ENCODE data around the gene ZBTB43. TPM values are rescaled to one million over a fixed set of nuclear protein-coding genes. Genes with fewer than 3 reads are reported as not detected.

ZBTB43 gene
- total and polyA plus RNA-seq, 10 of the 15 experiments (the other 5 are each of a cell fraction or from before 2014, with no cell fraction given): 2.4 to 19.3 (median 8.7) TPM

- DNase-seq (ENCODE audit: low read depth, low spot score) (peak; percentile 81), ATAC-seq (peak; percentile 84), FAIRE-seq (peak; percentile 13)
- no peaks in the 10 kb centered on the region; the same call in 1 of the 2 replicates for H4K20me1 ChIP-seq (ENCODE audit: control insufficient read depth, insufficient read depth)
- peak overlapping the region; percentile 91 for H3K27ac ChIP-seq (ENCODE audit: control insufficient read depth, insufficient read depth)
- H3K4me3 ChIP-seq: no peak overlapping the region; the same call in 1 of the 2 replicates
- no peaks in the 10 kb centered on the region for H3K9me3 ChIP-seq (replicated peaks; ENCODE audit: control insufficient read depth, insufficient read depth, low read length)
- no TSS peak for BruUV-seq (replicated peaks)
- POLR2A ChIA-PET: interaction anchor here (0.6 to 3.2 kb wide), 10 partner anchors 10 to 93 kb away, joined by 3 to 26 read pairs (median 4); partner anchors contain the start of genes ZBTB34 and ZBTB43
- intact Hi-C loops (cut with micrococcal nuclease; ENCODE audit: unreplicated experiment): loop anchor here (2.0 kb wide), 1 partner anchor 34 kb away; the partner anchor contains the start of gene ZBTB43
- under 1% methylated on average over 12 of the region's 12 CpGs for WGBS (ENCODE audit: insufficient coverage, insufficient replicate concordance, low lambda C conversion rate, missing lambda C conversion rate)
- peaks cover 30% of the 10 kb centered on the region for H3K79me2 ChIP-seq (ENCODE audit: control insufficient read depth, insufficient read depth, low read length)
- peaks cover 0 to 14% of the 10 kb centered on the region in 2 experiments; a peak in 3 of 4 replicates for H3K36me3 ChIP-seq (ENCODE audit: control insufficient read depth in 2 of 2, insufficient read depth in 2 of 2, low read length in 1 of 2)
- RAD21 ChIA-PET (ENCODE audit: unreplicated experiment): interaction anchor here (0.8 to 2.6 kb wide), 13 partner anchors 18 to 345 kb away, joined by 3 to 25 read pairs (median 5); partner anchors contain the start of gene ZBTB43
- SMC1A ChIA-PET (ENCODE audit: uncharacterized antibody, unreplicated experiment): interaction anchor here (0.8 to 4.7 kb wide), 9 partner anchors 10 to 1017 kb away, joined by 3 to 35 read pairs (median 5); partner anchors contain the start of gene ZBTB43
- CTCF ChIA-PET: interaction anchor here (0.5 to 2.6 kb wide), 10 partner anchors 9 to 590 kb away, joined by 3 to 16 read pairs (median 6); partner anchors contain the start of genes ZBTB34 and ZBTB43
- H2AFZ ChIP-seq (ENCODE audit: control insufficient read depth, low read depth, low read length): no peak overlapping the region
- H3K27me3 ChIP-seq (replicated peaks in 1 of 2; ENCODE audit: control insufficient read depth in 2 of 2, insufficient read depth in 2 of 2, low read length in 1 of 2): no peaks in the 10 kb centered on the region
- peak overlapping the region; percentile 42; the same call in 1 of the 2 replicates for H3K9ac ChIP-seq (ENCODE audit: control insufficient read depth, insufficient read depth, low read length)
- H3K4me1 ChIP-seq (ENCODE audit: control insufficient read depth, insufficient read depth, low read length): peaks cover 65% of the 10 kb centered on the region
- peak overlapping the region; percentile 79; the same call in 1 of the 2 replicates for H3K4me2 ChIP-seq (ENCODE audit: control insufficient read depth, insufficient read depth)
- in situ Hi-C loops (cut with MboI): no loop called here
- TF ChIP-seq EED (IDR thresholded peaks at IDR 0.05; ENCODE audit: low read depth) (0 out of 2 replicates have a peak, but pooled peaks have one; percentile 55), POLR2AphosphoS2 (IDR thresholded peaks at IDR 0.05; ENCODE audit: low read depth, low read length) (0 out of 2 replicates have a peak, but pooled peaks have one; percentile 22), RELB (IDR thresholded peaks at IDR 0.05; ENCODE audit: low read depth) (peak; percentile 89), IRF4 (IDR thresholded peaks at IDR 0.05; ENCODE audit: low read depth, low read length) (peak; percentile 44; the same call in 1 of the 2 replicates), DPF2 (IDR thresholded peaks at IDR 0.05) (0 out of 2 replicates have a peak, but pooled peaks have one; percentile 69), STAT3 (IDR thresholded peaks at IDR 0.05; ENCODE audit: low read depth, low read length) (no peak), MAX (IDR thresholded peaks at IDR 0.05; ENCODE audit: low read depth, low read length) (peak; percentile 59), SMARCA5 (IDR thresholded peaks at IDR 0.05) (peak; percentile 6; the same call in 1 of the 2 replicates), NBN (IDR thresholded peaks at IDR 0.05) (peak; percentile 82), ETV6 (conservative IDR thresholded peaks at IDR 0.05 in 1 of 2, IDR thresholded peaks at IDR 0.05 in 1 of 2; ENCODE audit: borderline replicate concordance in 1 of 2, low read depth in 1 of 2) (peak in 1 of 2 experiments; percentile 62; a peak in 1 of 4 replicates), CBX3 (IDR thresholded peaks at IDR 0.05; ENCODE audit: borderline replicate concordance, low read depth) (no peak), CHD4 (IDR thresholded peaks at IDR 0.05) (no peak), USF1 (IDR thresholded peaks at IDR 0.05; ENCODE audit: borderline replicate concordance, extremely low read length, insufficient read depth, low read depth, low read length) (no peak), CBFB (IDR thresholded peaks at IDR 0.05; ENCODE audit: low read depth) (peak; percentile 55; the same call in 1 of the 2 replicates), MTA2 (IDR thresholded peaks at IDR 0.05; ENCODE audit: low read depth) (peak; percentile 84), CEBPB (IDR thresholded peaks at IDR 0.05; ENCODE audit: borderline replicate concordance in 1 of 2, low read depth in 2 of 2, low read length in 2 of 2) (no peak), HSF1 (IDR thresholded peaks at IDR 0.05; ENCODE audit: low read depth, low read length) (no peak), GATAD2B (conservative IDR thresholded peaks at IDR 0.05; ENCODE audit: low read depth) (no peak)
- TF ChIP-seq, protein P1, sequence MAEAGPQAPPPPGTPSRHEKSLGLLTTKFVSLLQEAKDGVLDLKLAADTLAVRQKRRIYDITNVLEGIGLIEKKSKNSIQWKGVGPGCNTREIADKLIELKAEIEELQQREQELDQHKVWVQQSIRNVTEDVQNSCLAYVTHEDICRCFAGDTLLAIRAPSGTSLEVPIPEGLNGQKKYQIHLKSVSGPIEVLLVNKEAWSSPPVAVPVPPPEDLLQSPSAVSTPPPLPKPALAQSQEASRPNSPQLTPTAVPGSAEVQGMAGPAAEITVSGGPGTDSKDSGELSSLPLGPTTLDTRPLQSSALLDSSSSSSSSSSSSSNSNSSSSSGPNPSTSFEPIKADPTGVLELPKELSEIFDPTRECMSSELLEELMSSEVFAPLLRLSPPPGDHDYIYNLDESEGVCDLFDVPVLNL (IDR thresholded peaks at IDR 0.05; ENCODE audit: low read depth, low read length): no peak
Observed at GRCh38 chr9:126838895-126839294, 34.1 kb downstream of the ZBTB43 start.
